ENCODE results near the gene AASS. TPM values are rescaled to one million over a fixed set of nuclear protein-coding genes. Genes with fewer than 3 reads are reported as not detected.

AASS gene
- total RNA-seq, 1 donor from 2014 or later: 20.6 TPM

- intact Hi-C loops (cut with DNase I): no loop called here
- DNase-seq (ENCODE audit: low spot score): no peak
These were observed 84.5 kb downstream of the AASS start for GRCh38 chr7:122059542-122059941.

- no peak for DNase-seq (ENCODE audit: low spot score)
- intact Hi-C loops (cut with DNase I): no loop called here
These were observed 87.1 kb downstream of the AASS start for GRCh38 chr7:122056977-122057376.

- intact Hi-C loops (cut with DNase I): no loop called here
- no peak for DNase-seq (ENCODE audit: low spot score)
These were observed 89.0 kb downstream of the AASS start for GRCh38 chr7:122055073-122055472.

- intact Hi-C loops (cut with DNase I): no loop called here
- DNase-seq (ENCODE audit: low spot score): no peak
These were observed 89.7 kb downstream of the AASS start for GRCh38 chr7:122054393-122054792.

- intact Hi-C loops (cut with DNase I): no loop called here
- DNase-seq (ENCODE audit: low spot score): no peak
These were observed 97.6 kb downstream of the AASS start for GRCh38 chr7:122046402-122046801.

- intact Hi-C loops (cut with DNase I): no loop called here
- DNase-seq (ENCODE audit: low spot score): no peak
These were observed 103.9 kb downstream of the AASS start for GRCh38 chr7:122040147-122040546.

GRCh38 chr7:122038904-122039303 is 105.1 kb downstream of the AASS start:
- intact Hi-C loops (cut with DNase I): no loop called here
- DNase-seq (ENCODE audit: low spot score): no peak

GRCh38 chr7:122038134-122038533 is 105.9 kb downstream of the AASS start:
- intact Hi-C loops (cut with DNase I): no loop called here
- DNase-seq (ENCODE audit: low spot score): no peak

- DNase-seq (ENCODE audit: low spot score): no peak
- intact Hi-C loops (cut with DNase I): no loop called here
These were observed 108.2 kb downstream of the AASS start for GRCh38 chr7:122035876-122036275.

GRCh38 chr7:122033641-122034040 is 110.4 kb downstream of the AASS start:
- DNase-seq (ENCODE audit: low spot score): no peak
- intact Hi-C loops (cut with DNase I): no loop called here

- no peak for DNase-seq (ENCODE audit: low spot score)
- intact Hi-C loops (cut with DNase I): no loop called here
These were observed 117.0 kb downstream of the AASS start for GRCh38 chr7:122027058-122027457.

Other genes with a start within 250 kb of the AASS start
- gene FEZF1, start 160.5 kb upstream of the AASS start, total RNA-seq: 0.13 TPM

Measured in cardiac septum (tissue), 1 donor.